HCEC 1CT (cell line): ENCODE measurements around the gene CORO1C.
A peak's percentile ranks its signal among the peaks of the same experiment; 100 is the strongest.

Experiments used
- DNase-seq: peaks from one replicate; pipeline ENCODE4 v3.0.0-alpha.2; 2017

CORO1C gene

GRCh38 chr12:108724054-108724889, 7.0 kb downstream of the CORO1C start:
- DNase-seq = peak; percentile 86

GRCh38 chr12:108722992-108723766, 8.1 kb downstream of the CORO1C start:
- peak; percentile 97 for DNase-seq

- DNase-seq = no peak
Measured at GRCh38 chr12:108722463-108722862, 8.9 kb downstream of the CORO1C start.

GRCh38 chr12:108721824-108722223, 9.5 kb downstream of the CORO1C start:
- DNase-seq = no peak

- peak; percentile 80 for DNase-seq
Measured at GRCh38 chr12:108720757-108721514, 10.4 kb downstream of the CORO1C start.

GRCh38 chr12:108717243-108717642, 14.1 kb downstream of the CORO1C start:
- DNase-seq = no peak

- DNase-seq = no peak
Measured at GRCh38 chr12:108714866-108715265, 16.5 kb downstream of the CORO1C start.

GRCh38 chr12:108713471-108713870, 17.8 kb downstream of the CORO1C start:
- no peak for DNase-seq

DNA sequence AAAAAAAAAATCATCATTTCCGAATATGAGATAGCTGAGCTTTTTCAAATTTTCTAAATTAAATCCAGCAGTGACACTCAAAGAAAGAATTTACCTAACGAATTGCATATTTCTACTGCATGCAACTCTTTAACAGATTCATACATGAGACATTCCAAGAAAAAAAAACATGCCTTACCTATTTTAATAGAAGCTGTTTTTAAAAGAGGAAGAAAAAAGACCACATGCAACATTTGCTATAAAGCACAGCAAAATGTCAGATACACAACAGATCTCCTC, 18.5 kb downstream of the CORO1C start:
- DNase-seq = no peak

- DNase-seq = no peak
Measured at GRCh38 chr12:108712165-108712924, 19.0 kb downstream of the CORO1C start.

DNA sequence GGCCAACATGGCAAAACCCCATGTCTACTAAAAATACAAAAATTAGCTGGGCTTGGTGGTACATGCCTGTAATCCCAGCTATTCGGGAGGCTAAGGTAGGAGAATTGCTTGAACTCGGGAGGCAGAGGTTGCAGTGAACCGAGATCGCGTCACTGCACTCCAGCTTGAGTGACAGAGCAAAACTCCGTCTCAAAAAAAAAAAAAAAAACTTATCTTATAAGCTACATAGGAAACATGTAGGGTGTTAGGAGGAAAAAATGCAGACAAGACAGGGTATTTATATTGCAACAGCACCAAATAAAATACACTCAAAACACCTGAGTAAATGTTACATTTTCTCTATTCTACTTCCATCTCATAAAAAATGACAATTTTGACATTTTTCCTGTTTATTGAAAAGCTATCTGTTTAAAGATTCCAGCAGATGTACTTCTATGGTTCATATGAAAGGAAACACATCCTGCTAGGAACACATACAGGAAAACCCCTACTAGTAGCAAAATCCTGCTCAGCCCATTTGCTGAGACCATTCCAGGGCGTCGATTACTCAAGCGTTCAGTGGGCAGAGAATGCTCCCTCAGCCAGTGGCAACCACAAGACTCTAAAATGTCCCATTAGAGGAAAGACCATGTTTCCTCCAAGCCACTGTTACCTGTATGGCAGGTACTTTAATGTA, 19.7 kb downstream of the CORO1C start:
- DNase-seq = no peak

DNA sequence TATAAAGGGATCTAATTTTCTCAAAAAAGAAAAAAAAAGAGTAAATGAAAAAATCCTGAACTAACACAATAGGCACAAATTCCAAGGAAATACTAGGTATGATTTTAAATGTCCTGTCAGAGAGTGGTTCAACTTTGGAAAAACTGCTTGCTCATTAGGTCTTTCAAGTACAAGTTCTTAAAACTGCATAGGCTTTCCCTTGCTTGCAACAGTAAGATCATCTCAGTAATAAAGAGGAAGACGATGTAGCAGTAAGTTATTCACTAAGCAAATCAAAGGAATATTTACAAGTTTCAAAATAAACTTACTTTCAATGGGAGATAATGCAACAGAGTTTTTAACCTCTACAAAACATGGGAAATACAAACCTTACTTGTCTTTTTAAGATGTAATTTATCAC, 21.6 kb downstream of the CORO1C start:
- DNase-seq = no peak

DNA sequence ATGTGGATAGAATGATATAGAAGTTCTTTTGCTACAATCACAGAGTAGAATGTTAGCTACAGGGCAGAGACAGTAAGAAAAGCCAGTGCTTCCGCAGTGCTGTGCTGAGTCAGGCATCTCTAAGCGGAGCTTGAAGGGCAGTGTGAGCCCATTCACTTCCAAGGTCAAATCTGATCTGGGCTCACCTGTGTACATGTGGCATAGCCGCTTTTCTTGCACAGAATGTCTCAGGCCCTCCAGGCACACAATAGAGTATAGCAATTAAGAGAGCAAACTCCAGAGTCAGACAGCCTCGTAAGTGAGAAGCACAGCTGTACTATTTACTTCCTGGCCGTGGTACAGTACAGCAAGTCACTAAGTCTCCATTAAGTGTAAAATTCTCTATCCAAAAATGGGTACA, 26.8 kb downstream of the CORO1C start:
- no peak for DNase-seq

DNA sequence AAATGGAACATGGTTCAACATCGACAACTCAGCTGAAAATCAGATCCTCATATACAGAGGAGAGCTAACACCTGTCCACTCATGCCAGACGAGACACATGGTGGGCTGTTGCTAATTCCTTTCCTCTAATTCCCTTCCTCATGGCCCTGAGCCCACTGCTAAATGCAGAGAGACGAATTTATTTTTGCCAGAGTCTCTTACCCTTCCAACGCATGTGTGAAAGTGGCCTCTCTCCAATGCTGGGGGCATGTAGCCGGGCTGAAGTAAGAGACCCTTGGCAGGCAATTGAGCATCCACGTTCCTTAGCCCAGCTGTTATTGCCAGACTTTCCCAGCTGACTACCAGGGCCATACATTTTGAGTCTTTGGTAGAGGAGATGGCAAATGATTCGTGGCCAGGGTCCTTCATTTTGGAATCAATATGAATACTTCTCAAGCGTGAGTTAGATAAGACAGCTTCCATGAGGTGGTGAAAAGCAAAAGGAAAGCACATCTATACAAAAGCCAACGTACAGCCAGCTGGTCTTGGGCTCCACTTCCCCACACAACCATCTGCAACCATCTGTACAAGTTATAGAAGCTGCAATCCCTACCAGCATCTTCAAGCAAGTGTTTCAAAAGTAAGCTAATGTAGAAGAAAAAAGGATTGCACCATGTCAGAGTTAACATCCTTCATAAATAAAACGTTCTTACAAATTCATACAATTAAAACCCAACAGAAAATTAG, 28.6 kb downstream of the CORO1C start:
- DNase-seq = no peak

GRCh38 chr12:108701779-108702441, 29.4 kb downstream of the CORO1C start:
- DNase-seq = no peak

DNA sequence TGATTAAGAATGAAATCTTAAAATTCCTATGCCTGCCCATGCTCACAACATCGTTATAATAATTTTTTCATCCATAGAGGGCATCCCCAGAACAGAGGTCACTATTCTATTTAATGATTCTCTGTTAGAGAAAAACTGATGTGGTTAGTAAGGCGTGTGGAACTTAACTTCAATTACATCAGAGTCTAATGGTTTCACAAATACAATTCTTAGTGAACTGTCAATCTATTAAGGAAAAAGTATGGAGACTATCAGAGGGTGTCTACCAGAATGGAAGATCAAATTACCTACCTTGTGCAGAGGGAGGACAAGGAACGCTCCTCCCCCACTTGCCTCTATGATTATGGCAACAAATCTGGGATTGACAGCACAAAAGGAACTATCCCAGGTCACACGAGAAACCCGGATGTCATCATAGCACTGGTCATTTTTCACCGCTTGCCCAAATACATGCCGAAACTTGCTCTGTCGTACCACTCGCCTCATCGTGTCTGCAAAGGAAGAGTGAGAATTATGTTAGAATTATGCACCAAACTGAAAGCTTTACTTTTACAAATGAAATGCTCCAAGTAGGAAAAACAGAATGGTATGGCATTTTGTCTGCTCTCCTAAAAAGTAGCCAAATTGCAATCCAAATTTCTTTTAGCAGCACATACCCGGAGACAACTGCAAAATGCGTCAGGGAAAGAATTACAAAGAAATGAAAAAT, 30.3 kb downstream of the CORO1C start:
- DNase-seq = peak; percentile 43

DNA sequence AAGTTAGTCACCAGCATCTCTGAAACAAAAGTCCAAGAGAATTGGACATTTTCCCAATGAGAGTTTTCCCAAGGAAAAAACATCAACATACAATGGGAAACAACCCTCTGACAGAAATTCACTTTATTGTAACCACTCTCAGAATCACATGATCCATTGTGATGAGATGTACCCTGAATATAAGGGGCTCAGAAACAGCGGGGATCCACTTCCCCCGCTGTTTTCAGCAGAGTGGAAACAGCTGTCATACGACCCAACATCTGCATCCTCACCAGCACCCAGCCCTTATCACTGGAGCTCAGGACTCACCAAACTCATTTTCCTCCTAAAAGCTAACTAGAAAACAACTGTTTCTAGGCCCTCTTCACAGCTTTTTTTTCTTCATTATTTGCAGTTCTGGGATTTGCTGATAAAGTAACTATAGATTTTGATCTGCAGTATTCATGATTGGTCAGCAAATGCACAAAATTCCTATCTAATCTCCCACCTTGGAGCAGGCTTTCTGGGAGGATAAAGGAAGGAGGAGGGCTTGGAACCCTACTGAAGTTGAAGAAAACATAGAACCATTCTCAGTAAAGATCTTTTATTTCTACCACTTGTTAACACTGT, 31.3 kb downstream of the CORO1C start:
- no peak for DNase-seq

DNA sequence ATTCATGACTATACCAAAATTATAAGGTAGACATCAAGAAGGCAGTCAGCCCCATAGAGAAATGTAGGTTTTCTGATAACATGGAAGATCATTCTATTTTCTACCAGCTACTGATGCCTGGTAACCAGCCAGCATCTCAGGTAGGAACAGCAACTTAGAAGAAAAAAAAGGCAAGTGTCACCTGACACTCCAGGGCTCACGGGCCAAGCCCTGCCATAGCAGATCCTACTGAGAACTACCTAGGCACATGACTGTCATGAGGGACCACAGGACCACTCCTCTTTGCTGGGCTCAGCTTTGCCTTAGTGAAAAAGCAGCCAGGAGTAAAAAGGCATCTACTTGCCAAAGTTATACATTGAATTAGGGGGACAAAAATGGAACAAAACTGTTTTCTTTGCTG, 33.4 kb downstream of the CORO1C start:
- DNase-seq = no peak

GRCh38 chr12:108696996-108697290, 34.4 kb downstream of the CORO1C start:
- DNase-seq = no peak
